Epithelial cell of prostate (primary cell): ENCODE results near the gene ELMOD1.
A peak's percentile ranks its signal among the peaks of the same experiment; 100 is the strongest.
"Not testable (repeated sequence)": the region's sequence is repeated elsewhere in the genome, so short reads cannot be mapped to it uniquely, and the experiment has no call there.

Experiments
- DNase-seq: peaks from one replicate; pipeline ENCODE4 v3.0.0-alpha.2; 2011; ENCODE audit warnings: low read depth, low spot score
- H3K27ac ChIP-seq: fragments of 450-650 bp; 2 replicates; pipeline ENCODE4 v1.5.1; 2017; ENCODE audit warnings: mild to moderate bottlenecking

Gene ELMOD1

DNA sequence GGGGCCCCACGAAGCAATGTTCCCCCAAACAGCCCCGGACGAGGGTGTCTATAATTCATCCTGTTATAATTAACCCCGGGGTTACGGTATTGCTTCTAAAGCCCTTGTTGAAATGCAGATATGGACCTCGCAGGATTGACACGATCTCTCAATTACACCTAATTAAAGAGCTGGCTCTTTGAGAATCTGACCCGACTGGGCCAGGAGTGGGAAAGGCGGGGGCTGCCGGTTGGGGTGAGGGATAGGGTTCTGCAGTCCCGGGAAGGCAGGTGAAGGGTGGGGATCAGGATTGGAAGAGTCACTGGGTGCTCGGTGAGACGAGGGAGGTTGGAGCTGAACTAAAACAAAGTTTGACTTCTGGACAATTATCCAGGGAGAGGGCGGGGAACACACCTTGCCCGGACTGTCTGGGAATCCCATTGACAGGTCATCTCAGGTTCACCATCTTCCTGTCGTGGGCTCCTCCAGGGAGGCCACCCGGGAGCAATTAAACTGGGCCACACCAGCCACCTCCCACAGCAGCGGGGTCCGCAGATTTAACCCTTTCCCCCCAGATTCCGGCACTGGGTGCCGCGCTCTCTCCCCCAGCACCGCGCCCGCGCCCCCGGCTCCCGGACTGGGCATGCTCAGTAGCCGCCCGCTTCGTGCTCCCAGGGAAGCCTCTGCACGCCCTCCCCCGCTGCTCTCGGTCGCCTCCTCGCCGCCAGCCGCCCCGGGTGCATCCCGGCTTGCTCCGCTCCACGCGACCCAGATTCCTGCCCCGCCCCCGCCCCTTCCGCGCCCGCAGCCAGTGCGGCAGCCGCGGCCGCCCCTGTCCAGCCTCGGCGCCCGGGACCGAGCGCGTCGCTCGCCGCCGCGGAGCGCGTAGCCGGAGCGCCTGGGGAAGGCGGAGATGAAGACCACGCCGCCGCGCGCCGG is at the start of gene ELMOD1:
Gene ELMOD1 (plus strand): TSS at position 688 of the 918 bp plus-strand sequence. CDS start 27,043 bp downstream, outside the sequence.
- no peak within 1 kb of the TSS for H3K27ac ChIP-seq
- DNase-seq: no peak

DNA sequence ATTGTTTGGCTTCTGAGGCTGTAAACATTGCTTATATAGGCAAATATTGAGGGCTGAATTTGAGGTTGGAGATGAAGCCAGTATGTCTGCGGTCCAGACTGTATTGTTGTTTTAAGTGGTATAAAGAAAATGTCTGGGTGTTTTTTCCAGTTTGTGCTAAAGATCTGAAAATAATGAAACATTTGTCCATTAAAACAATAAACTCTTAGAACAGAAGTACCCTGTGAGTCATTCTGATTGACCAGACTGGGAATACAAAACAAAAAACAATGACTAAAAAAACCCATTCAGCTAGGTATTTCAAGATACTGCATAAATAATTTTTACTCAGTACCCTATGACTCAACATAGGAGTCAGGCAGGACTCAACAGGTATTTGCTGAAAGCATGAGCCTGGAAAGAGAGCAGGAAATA is 45.8 kb upstream of the ELMOD1 start:
- peak; percentile 66 for DNase-seq
- peak overlapping the region; percentile 78 for H3K27ac ChIP-seq

DNA sequence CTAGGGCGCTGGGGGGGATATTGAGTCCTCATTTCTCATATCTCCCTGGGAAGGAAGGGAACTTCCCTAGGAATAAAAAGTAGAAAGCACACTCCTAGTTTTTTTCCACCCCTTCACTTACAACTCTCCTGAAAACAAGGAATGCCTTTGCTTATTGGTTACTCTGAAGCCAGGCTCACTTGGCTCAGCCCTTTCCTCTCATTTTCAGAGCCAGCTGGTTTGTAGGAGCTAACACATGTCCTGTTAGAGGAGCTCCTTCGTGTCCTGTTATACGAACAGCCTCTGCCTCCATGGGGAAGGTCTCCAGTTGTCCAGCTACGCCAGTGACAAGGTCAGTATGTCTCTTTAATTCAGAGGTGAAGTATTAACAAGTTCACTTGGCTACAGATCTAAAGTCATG is 43.0 kb upstream of the ELMOD1 start:
- no peak overlapping the region for H3K27ac ChIP-seq
- no peak for DNase-seq

DNA sequence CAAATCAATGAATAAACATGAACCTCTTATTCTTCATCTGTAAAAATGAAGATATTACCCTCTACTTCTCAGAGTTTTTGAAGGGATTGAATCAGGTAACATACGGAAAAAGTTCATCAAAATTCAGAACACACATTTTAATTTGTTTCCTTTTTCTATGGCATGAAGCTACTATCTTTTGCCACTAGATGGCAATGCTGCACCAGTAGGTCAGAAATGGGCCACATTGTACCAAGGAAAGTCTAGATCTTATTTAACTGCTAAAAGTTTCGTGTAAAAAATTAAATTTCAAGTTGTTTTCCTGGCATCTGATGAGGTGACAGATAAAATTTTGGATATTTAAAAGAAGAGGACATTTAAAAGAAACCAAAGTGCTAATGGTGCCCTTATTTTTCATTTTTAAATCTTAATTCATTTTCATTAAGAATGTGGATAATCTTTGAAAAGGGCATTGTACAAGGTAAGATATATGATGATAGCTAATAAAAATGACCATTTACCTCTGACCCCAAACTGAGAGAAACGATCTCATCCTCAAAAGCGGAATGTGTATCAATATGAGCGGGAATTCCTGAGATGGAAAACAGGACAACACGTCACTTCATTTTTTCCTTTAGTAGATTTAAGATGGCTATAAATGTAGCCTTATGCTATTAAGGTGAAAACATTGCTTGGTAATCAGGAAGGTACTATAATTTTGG is 41.5 kb upstream of the ELMOD1 start:
- no peak overlapping the region for H3K27ac ChIP-seq
- no peak for DNase-seq

DNA sequence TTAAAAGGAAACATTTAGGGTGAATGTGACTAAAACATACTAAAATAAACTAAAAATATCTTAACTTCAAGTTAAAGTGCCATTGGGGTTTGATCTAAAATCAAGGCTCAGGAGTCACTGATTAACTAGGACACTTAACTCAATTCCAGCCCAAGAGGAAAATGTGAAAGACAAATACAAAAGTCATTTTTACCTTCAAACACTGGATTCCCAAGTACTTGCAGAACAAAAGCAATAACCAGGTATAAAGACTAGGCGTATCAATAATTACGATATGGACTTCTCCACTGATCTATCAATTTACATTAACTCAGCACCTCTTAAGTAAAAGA is 41.0 kb upstream of the ELMOD1 start:
- no peak overlapping the region for H3K27ac ChIP-seq
- no peak for DNase-seq

DNA sequence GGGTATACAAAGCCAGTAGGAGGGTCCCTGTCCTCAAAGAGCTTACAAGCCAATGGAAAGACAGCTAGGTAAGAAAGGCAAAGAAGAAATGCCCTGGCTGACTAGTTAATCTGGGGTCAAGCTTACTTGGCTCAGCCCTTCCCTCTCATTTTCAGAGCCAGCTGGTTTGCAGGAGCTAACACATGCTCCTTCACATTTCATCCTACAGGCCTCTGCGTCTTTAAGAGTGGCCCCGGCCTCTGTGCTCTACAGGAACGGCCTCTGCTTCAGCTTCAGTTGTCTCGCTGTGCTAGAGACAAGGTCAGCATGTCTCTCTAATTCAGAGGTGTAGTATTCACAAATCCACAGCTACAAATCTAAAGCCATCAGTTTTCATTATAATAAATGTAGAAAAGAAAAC is 40.6 kb upstream of the ELMOD1 start:
- no peak for DNase-seq
- H3K27ac ChIP-seq: no peak overlapping the region

DNA sequence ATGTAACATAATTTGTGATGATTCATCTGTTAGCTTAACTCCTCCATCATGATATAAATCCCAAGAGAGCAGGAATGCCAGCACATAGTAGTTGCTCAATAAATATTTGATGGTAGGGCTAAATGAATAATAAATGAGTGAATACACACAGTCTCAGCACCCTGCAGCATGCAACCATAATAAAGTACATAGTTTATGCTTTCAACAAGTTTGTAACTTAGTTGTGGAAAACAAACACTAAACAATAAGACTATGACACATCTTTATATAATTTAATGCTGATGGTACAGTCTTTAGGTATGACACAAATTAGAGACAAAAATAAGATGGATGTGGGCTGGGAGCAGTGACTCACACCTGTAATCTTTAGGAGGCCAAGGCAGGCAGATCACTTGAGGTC is 29.3 kb upstream of the ELMOD1 start:
- H3K27ac ChIP-seq: peak overlapping the region; percentile 90
- DNase-seq: peak; percentile 73

DNA sequence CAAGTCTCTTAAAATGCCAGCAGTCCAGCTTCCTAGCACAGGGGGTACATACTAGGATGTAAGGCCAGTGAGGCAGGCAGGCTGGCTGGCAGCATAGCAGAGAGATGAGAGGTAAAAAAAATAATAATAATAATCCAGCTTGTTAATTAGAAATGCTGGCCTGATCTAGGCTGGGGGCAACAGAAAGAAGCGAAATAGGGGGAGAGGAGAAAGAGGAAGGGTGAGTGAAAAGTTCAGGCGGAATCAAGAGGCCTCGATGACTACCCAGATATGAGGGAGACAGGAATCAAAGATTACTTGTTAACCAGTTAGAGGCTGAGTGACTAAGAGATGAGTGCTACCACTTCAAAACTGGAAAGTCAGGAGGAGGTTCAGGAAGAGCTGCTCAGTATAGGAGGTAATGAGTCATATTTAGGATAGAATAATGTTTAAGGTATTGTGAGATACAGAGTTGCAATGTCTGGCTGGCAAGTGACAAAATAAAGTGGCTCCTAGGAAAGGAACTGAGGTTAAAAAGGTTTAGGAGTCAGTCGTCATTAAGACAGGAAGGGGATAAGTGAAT is 28.2 kb upstream of the ELMOD1 start:
- H3K27ac ChIP-seq: peak overlapping the region; percentile 90
- peak; percentile 93 for DNase-seq

DNA sequence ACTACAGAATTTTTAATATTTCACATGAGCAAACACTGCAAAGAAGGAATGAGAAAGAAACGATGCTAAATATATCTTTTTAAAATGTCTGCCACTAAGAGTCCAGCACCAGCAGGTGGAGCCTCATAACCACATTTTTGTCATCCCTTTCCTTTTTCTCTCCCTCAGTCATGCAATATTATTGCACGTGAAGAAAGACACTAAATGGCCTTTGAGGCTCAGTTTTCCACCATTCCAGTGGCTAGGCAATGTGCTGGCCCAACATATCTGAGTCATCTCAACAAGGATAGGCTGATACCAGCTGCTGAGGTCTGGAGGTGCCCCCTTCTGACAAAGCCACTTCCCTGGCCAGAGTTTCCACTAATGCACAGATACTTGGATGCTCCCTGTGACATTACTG is 27.2 kb upstream of the ELMOD1 start:
- DNase-seq: no peak

DNA sequence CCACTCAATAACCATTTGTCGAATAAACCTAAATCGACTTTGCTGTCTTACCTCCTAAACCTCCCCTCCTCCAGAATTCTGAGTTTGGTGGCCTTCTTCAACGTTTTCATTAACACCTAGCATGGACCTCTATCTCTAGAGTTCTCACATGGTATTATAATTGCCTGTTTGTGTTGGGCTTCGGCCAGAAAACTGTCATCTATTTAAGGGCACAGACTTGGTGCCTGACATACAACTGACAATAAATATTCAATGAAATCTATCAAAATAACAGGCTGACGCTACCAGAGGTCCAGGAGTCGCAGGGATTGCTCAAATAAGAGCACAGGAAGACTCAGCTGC is 26.1 kb upstream of the ELMOD1 start:
- DNase-seq: no peak
- H3K27ac ChIP-seq: peak overlapping the region; percentile 80

More for the DNA sequence above, 27.2 kb upstream of the ELMOD1 start:
- peak overlapping the region; percentile 90 for H3K27ac ChIP-seq

DNA sequence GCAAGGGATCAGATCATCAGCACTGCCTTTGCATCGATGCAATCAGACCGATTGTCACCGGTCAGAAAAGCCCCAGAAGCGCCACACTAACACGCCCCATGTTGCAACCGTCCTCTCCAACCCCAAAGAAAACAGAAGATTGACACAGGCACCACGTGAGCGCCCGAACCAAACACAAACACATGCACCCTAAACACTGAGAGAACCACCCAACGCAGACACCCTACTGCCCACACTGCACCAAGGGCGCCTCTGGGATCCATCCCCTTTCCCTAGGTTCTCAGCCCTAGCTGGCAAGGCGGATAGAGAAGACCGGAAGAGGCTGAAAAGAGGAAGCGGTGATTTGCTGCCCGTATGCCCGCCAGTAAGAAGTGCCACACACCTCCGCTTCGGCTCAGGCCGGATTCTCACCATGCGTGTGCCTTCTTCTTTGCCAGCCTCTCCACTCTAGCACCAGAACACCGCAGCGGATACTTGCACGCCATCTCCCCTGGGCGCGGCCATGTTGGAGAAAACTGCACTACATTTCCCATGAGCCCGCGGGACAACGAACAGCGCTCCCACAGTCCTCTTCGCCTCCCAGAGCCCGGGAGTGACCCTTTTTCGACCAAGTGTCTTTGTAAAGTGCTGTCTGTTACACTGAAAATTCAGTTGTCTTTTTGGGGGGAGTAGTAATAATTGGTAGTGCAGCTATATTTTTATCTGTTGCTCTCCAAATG is 25.6 kb upstream of the ELMOD1 start, which contains the start of gene ALKBH8:
Gene ALKBH8 (minus strand): TSS at position 517 of the 719 bp plus-strand sequence. CDS start 4,842 bp downstream, outside the sequence.
- DNase-seq: no peak
- peak within 1 kb of the TSS; percentile 80 for H3K27ac ChIP-seq

DNA sequence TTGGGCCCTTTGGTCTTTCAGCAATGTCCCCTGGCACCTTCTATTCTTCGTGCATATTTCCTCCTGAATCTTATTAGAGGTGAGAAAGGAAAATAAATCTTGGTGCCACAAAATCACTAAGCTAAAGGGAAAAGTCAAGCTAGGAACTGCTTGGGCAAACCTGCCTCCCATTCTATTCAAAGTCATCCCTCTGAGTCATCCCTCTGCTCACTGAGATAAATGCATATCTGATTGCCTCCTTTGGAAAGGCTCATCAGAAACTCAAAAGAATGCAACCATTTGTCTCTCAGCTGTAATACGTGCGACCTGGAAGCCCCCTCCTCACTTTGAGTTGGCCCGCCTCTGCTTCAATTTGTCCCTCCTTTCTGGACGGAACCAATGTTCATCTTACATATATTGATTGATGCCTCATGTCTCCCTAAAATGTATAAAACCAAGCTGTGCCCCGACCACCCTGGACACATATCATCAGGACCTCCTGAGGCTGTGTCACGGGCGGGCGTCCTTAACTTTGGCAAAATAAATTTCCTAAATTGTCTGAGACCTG is 24.9 kb upstream of the ELMOD1 start:
- peak overlapping the region; percentile 80 for H3K27ac ChIP-seq
- DNase-seq: not testable (repeated sequence)

DNA sequence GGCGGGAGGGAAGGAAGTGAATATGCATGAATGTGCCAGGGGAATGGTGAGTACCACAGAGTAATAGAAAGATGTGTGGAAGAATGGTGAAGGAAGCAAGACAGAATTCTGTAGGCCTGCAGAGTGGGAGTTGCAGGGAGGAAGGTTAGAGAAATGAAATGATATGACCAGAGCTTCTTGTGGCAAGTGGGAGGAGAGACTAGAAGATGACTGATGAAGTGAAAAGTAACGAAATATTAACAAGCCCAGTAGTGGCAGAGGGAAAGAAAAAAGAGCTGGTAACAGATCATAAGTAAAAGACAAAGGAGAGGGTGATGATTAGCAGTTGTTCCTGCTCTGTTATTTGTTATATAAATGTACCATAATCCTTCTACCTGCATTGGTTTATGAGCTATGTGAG is 24.4 kb upstream of the ELMOD1 start:
- no peak for DNase-seq
- H3K27ac ChIP-seq: no peak overlapping the region

DNA sequence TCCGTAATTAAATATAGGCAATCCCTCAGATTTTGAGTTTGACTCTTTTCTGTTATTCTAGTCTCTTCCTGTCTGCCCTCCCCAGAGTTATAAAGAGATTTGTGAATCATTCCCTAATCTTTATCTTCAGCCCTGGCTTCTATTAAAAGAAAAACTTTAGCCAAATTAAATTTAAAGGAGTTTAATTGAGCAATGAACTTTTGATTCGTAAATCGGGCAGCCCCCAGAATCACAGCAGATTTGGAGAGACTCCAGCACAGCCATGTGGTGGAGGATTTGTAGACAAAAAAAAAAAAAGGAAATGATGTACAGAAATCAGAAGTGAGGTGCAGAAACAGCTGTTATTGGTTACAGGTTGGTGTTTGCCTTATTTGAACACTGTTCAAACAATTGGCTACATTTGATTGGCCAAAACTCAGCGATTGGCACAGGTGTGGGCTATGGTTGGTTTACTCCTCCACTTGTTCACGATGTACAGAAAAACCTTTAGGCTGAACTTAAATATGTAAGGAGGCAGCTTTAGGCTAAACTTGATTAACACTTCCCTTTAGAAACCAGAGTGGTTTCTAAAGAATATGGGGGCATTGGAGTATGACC is 23.1 kb upstream of the ELMOD1 start:
- DNase-seq: no peak
- H3K27ac ChIP-seq: no peak overlapping the region

DNA sequence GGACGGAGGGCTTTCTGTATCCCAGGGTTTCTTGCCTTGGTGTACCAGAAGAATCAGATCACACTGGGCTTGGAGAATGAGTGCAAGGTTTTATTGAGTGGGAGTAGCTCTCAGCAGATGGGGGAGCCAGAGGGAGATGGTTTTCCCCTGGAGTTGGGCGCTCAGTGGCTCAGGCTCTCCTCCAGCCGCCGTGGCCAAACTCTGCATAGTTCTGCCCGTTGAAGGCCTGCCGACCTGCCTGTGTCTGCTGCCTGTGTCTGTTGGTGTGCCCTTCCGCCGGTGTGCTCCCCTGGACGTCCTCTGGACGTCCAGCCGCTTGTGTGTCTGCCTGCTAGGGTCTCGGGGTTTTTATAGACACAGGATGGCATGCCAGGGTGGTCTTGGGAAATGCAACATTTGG is 20.9 kb upstream of the ELMOD1 start:
- no peak overlapping the region for H3K27ac ChIP-seq
- DNase-seq: no peak

DNA sequence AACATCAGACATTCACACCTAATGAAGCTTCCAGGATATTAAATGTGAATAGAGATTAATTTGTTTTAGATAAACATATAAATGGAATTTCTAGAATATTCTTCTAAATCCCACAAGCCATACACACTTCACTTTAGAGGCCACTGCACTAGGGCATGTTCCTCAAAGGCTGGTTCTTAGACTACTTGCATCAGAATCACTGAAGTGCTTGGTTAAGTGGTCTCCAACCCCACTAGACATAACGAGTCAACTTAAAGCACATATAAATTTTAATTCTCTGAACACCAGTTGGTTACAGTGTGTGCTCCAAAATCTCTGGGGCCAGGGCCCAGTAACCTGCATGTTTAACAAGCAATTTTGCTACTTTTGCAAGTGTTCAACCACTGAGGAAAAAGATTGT is 17.5 kb upstream of the ELMOD1 start:
- no peak overlapping the region for H3K27ac ChIP-seq
- no peak for DNase-seq

DNA sequence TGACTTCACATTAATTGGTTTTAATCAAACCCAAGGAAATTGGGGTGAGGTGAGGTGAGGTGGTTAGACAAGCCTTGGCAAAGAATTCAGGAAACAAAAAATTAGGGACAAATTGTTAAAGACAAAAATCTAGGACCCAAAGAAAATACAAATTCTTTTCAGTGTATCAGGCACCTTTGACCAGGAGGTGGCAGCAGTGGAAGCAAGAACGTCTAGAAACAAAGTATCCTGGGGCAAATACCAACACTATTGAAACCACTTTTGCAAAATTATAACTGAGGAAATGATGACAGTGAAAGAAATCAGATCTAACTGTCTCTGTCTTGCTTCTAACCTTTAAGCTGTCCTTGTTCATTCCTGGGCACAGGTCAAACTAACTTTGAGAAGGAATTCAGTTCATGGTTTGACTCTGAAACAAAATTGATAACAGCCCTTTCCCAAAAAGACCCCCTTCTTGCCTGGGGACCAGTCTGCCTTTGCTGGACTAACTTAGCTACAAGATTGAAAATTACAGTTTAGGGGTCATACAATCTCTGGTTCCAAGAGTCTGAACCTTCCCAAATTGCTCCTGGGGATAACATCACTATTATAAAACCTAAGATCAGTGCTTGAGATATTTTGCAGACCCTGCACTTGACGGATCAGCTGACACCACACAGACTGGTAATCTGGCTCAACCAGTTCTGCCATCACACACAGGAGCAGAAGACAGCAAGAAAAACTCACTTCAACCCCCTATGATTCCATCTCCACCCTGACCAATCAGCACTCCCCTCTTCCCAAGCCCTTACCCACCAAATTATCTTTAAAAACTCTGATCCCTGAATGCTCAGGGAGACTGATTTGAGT is 14.2 kb upstream of the ELMOD1 start:
- H3K27ac ChIP-seq, DNase-seq: not testable (repeated sequence)

DNA sequence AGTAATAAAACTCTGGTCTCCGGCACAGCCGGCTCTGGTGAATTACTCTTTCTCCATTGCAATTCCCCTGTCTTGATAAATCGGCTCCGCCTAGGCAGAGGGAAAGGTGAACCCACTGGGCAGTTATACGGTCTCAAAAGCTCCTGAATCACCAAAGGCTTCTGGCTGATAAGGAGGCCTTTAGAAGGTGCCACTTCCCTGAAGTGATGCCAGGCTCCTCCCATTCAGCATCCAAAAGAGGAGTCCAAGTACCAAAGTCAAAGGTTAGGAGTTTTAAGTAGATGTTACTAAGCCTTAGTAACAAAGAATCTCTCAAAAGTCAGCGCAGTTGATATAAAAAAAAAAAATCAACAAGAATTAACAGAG is 13.6 kb upstream of the ELMOD1 start:
- H3K27ac ChIP-seq: no peak overlapping the region
- no peak for DNase-seq

DNA sequence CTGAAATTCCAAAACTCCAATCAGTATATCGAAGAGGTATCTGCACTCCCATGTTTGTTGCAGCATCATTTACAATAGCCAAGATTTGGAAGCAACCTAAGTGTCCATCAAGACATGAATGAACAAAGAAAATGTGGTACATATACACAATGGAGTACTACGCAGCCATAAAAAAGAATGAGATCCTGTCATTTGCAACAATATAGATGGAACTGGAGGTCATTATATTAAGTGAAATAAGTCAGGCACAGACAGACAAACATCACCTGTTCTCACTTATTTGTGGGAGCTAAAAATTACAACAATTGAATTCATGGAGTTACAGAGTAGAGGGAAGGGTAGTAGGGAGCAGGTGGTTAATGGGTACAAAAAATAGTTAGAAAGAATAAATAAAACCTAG is 11.8 kb upstream of the ELMOD1 start:
- DNase-seq, H3K27ac ChIP-seq: not testable (repeated sequence)
